ENCODE data around the gene FRMD4A. TPM values are rescaled to one million over a fixed set of nuclear protein-coding genes. Genes with fewer than 3 reads are reported as not detected.
"Not testable (repeated sequence)": the region's sequence is repeated elsewhere in the genome, so short reads cannot be mapped to it uniquely, and the experiment has no call there.

The FRMD4A gene
- total and polyA plus RNA-seq, 7 donors = 2.9 to 9.1 (median 6.2) TPM

DNA sequence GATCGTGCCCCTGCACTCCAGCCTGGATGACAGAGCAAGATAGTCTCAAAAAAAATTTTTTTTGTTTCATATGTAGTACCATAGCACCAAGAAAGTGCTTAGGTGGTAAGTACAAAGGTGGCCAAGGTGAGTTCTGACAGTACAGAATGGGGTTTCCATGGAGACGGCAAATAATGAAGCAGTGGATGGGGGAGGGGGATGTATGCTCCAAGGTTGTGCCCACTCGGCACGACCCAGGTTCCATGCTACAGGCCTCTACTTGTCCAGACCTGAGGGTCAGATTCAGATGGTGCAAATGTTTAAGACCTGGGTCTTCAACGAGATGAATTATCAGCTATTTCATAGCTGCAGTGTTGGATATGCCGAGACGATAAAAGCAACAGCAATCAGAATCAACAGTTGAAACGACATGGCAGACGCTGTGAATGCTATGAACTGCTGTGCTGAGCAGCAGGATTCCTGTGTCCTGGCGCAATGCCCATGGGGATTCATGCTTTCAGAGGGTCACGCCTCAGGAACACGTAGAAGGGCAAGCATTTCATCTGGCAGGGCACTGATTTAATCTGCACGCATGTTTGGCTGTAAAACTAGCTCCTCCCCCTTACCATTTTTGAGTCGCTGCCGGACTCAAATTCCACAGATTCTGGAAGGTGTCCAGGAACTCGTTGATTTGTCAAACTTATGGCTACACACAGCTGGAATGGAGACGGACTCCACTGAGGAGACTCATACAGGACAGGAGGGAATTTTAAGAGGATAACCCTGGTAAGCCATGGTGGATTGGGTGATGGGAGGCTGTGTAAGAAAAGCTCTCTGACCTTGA, 256.5 kb downstream of the FRMD4A start:
- no peaks in the 10 kb centered on the region for H3K27me3 ChIP-seq (ENCODE audit: insufficient read depth in 3 of 3, low read length in 2 of 3)
- DNase-seq (peak; percentile 89 to 91), ATAC-seq (peak; percentile 62 to 91 (median 86))
- TF ChIP-seq, protein P1, sequence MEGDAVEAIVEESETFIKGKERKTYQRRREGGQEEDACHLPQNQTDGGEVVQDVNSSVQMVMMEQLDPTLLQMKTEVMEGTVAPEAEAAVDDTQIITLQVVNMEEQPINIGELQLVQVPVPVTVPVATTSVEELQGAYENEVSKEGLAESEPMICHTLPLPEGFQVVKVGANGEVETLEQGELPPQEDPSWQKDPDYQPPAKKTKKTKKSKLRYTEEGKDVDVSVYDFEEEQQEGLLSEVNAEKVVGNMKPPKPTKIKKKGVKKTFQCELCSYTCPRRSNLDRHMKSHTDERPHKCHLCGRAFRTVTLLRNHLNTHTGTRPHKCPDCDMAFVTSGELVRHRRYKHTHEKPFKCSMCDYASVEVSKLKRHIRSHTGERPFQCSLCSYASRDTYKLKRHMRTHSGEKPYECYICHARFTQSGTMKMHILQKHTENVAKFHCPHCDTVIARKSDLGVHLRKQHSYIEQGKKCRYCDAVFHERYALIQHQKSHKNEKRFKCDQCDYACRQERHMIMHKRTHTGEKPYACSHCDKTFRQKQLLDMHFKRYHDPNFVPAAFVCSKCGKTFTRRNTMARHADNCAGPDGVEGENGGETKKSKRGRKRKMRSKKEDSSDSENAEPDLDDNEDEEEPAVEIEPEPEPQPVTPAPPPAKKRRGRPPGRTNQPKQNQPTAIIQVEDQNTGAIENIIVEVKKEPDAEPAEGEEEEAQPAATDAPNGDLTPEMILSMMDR (IDR thresholded peaks at IDR 0.05) = no peak
- H3K27ac ChIP-seq = no peak overlapping the region
- intact Hi-C loops (cut with DNase I) = no loop called here
- WGBS, 3 donors = 18 to 23% (median 18%) methylated on average over 17 of the region's 17 CpGs
- H3K9me3 ChIP-seq = no peaks in the 10 kb centered on the region
- no peak overlapping the region for H3K4me3 ChIP-seq
- H3K4me1 ChIP-seq = peaks cover 4% of the 10 kb centered on the region
- H3K36me3 ChIP-seq (ENCODE audit: insufficient read depth in 1 of 2, low read depth in 1 of 2) = no peaks in the 10 kb centered on the region

DNA sequence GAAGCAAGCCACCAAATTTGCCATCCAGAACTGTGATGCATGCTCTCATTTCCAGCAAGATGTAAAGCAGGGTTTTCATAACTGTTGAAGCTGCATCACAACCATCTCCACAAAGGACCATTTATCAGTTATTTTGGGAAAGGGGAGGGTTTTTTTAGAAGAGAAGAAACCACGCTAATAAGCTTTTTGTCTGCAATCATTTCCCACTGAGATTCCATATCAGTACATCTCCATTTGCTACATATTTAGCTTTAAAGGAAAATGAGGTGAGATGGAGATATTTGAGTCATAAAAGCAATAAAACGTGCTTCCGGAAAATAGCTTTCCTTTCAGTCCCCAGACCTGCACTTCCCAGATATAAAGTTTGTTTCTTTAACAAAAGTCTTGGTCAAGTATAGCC, 258.2 kb downstream of the FRMD4A start:
- WGBS, 3 donors = 81 to 86% (median 82%) methylated on average over 3 of the region's 3 CpGs
- H3K4me1 ChIP-seq = peaks cover 4% of the 10 kb centered on the region
- H3K36me3 ChIP-seq (ENCODE audit: insufficient read depth in 1 of 2, low read depth in 1 of 2) = no peaks in the 10 kb centered on the region
- no peak overlapping the region for H3K4me3 ChIP-seq
- intact Hi-C loops (cut with DNase I) = no loop called here
- no peaks in the 10 kb centered on the region for H3K9me3 ChIP-seq
- H3K27me3 ChIP-seq (ENCODE audit: insufficient read depth in 3 of 3, low read length in 2 of 3) = no peaks in the 10 kb centered on the region
- H3K27ac ChIP-seq = no peak overlapping the region
- TF ChIP-seq, protein P1 (IDR thresholded peaks at IDR 0.05) = no peak
- ATAC-seq = no peak
- DNase-seq = no peak

DNA sequence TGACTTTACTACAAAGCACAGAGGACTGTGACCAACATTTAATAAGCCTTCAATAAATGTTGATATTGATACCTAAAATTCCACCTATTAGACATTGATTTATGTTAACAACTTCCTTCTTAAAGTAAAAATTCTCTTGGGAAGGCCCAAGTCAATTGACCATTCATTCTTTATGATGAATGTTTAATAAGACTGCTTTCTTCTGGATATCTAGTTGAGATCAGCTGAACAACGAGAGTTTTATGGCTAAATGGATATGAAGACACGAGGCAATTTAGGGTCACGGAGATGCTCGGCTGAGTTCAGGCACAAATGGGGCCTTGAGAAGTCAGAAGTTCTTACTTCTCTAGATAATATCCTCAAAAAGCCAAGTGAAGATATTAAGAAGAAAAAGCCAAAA, 258.8 kb downstream of the FRMD4A start:
- TF ChIP-seq, protein P1 (IDR thresholded peaks at IDR 0.05) = no peak
- intact Hi-C loops (cut with DNase I) = no loop called here
- WGBS, 3 donors = 90 to 93% (median 91%) methylated on average over 4 of the region's 4 CpGs

DNA sequence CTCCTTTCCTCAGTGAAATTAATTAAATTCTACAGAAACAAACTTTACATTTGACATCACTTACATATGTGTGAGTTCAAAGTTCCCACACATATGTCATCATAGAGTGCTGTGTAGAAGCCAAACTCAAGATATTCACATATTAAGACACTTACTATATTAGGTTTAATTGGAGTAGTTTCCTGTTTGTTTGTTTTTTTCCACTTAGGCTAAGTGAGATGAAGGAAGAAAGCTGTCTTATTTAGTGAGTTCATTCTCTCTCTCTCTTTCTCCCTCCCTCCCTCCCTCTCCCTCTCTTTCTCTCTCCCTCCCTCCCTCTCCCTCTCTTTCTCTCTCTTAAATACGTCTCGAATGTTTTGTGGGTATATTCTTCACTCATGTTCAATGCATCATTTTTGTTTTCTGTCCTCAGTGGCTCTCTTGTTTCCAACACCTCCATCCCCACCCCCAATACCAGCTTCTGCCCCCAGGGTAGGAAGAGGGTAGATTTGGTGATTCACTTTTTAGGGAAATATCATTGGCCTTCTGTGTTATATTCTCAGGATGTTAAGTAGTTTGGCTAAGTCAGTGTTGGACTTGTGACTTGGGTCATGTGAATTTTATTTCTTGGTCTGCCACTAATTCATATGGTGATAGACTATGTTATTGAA, 262.0 kb downstream of the FRMD4A start:
- H3K9me3 ChIP-seq = no peaks in the 10 kb centered on the region
- no peak overlapping the region for H3K4me3 ChIP-seq
- intact Hi-C loops (cut with DNase I) = no loop called here
- TF ChIP-seq, protein P1 (IDR thresholded peaks at IDR 0.05) = no peak
- 91 to 92% (median 92%) methylated on average over 2 of the region's 2 CpGs for WGBS, 3 donors
- no peaks in the 10 kb centered on the region for H3K4me1 ChIP-seq
- H3K36me3 ChIP-seq (ENCODE audit: insufficient read depth in 1 of 2, low read depth in 1 of 2) = no peaks in the 10 kb centered on the region
- no peak overlapping the region for H3K27ac ChIP-seq
- H3K27me3 ChIP-seq (ENCODE audit: insufficient read depth in 3 of 3, low read length in 2 of 3) = no peaks in the 10 kb centered on the region
- no peak for DNase-seq
- ATAC-seq = no peak

More for the DNA sequence above, 258.8 kb downstream of the FRMD4A start:
- H3K27ac ChIP-seq = no peak overlapping the region
- H3K9me3 ChIP-seq = no peaks in the 10 kb centered on the region
- no peak overlapping the region for H3K4me3 ChIP-seq
- H3K36me3 ChIP-seq (ENCODE audit: insufficient read depth in 1 of 2, low read depth in 1 of 2) = no peaks in the 10 kb centered on the region
- peaks cover 4% of the 10 kb centered on the region for H3K4me1 ChIP-seq
- no peaks in the 10 kb centered on the region for H3K27me3 ChIP-seq (ENCODE audit: insufficient read depth in 3 of 3, low read length in 2 of 3)
- DNase-seq (no peak), ATAC-seq (no peak)

DNA sequence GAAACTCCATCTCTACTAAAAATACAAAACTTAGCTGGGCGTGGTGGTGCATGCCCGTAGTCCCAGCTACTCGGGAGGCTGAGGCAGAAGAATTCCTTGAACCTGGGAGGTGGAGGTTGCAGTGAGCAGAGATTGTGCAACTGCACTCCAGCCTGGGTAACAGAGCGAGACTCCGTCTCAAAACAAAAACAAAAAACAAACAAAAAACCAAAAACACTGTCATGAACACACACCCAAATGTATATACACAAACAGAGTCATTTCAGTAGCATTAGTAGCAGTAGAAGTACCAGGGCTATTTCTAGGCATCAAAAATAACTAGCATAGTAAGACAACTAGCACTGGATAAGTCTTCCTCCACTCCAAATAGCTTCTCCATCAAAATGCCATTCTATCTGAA, 263.1 kb downstream of the FRMD4A start:
- H3K9me3 ChIP-seq; ATAC-seq; H3K36me3 ChIP-seq (ENCODE audit: insufficient read depth in 1 of 2, low read depth in 1 of 2); intact Hi-C loops (cut with DNase I); H3K4me1 ChIP-seq; DNase-seq; H3K4me3 ChIP-seq; H3K27me3 ChIP-seq (ENCODE audit: insufficient read depth in 3 of 3, low read length in 2 of 3); H3K27ac ChIP-seq: not testable (repeated sequence)
- 93 to 97% (median 96%) methylated on average over 5 of the region's 5 CpGs for WGBS, 3 donors

Data from psoas muscle (tissue), 8 donors.